ENCODE results near the gene UBA3.

The UBA3 gene

GRCh38 chr3:69066121-69066520, 14.0 kb downstream of the UBA3 start:
- TF ChIP-seq TAF1 (IDR thresholded peaks at IDR 0.05; ENCODE audit: borderline replicate concordance, insufficient read depth, low read length), result no peak
- TF ChIP-seq REST (IDR thresholded peaks at IDR 0.05; ENCODE audit: insufficient read depth in 1 of 2, low read depth in 2 of 2, low read length in 2 of 2), result no peak
- no peak for TF ChIP-seq POLR2AphosphoS5 (IDR thresholded peaks at IDR 0.05; ENCODE audit: low read depth, low read length)
- TF ChIP-seq FOXP2 (optimal IDR thresholded peaks at IDR 0.05; ENCODE audit: borderline replicate concordance, extremely low read depth, extremely low read length, insufficient read depth), result no peak
- no peak for TF ChIP-seq SIN3A (IDR thresholded peaks at IDR 0.05; ENCODE audit: borderline replicate concordance, insufficient read depth, low read length)

GRCh38 chr3:69065318-69065964, 14.7 kb downstream of the UBA3 start:
- TF ChIP-seq FOXP2 (optimal IDR thresholded peaks at IDR 0.05; ENCODE audit: borderline replicate concordance, extremely low read depth, extremely low read length, insufficient read depth), result no peak
- no peak for TF ChIP-seq SIN3A (IDR thresholded peaks at IDR 0.05; ENCODE audit: borderline replicate concordance, insufficient read depth, low read length)
- no peak for TF ChIP-seq REST (IDR thresholded peaks at IDR 0.05; ENCODE audit: insufficient read depth in 1 of 2, low read depth in 2 of 2, low read length in 2 of 2)
- no peak for TF ChIP-seq TAF1 (IDR thresholded peaks at IDR 0.05; ENCODE audit: borderline replicate concordance, insufficient read depth, low read length)
- no peak for TF ChIP-seq POLR2AphosphoS5 (IDR thresholded peaks at IDR 0.05; ENCODE audit: low read depth, low read length)

GRCh38 chr3:69063636-69064035, 16.5 kb downstream of the UBA3 start:
- TF ChIP-seq FOXP2 (optimal IDR thresholded peaks at IDR 0.05; ENCODE audit: borderline replicate concordance, extremely low read depth, extremely low read length, insufficient read depth) (no peak), TAF1 (IDR thresholded peaks at IDR 0.05; ENCODE audit: borderline replicate concordance, insufficient read depth, low read length) (no peak), POLR2AphosphoS5 (IDR thresholded peaks at IDR 0.05; ENCODE audit: low read depth, low read length) (no peak), SIN3A (IDR thresholded peaks at IDR 0.05; ENCODE audit: borderline replicate concordance, insufficient read depth, low read length) (no peak), REST (IDR thresholded peaks at IDR 0.05; ENCODE audit: insufficient read depth in 1 of 2, low read depth in 2 of 2, low read length in 2 of 2) (no peak)

GRCh38 chr3:69059688-69060087, 20.5 kb downstream of the UBA3 start:
- no peak for TF ChIP-seq POLR2AphosphoS5 (IDR thresholded peaks at IDR 0.05; ENCODE audit: low read depth, low read length)
- no peak for TF ChIP-seq FOXP2 (optimal IDR thresholded peaks at IDR 0.05; ENCODE audit: borderline replicate concordance, extremely low read depth, extremely low read length, insufficient read depth)
- no peak for TF ChIP-seq TAF1 (IDR thresholded peaks at IDR 0.05; ENCODE audit: borderline replicate concordance, insufficient read depth, low read length)
- no peak for TF ChIP-seq SIN3A (IDR thresholded peaks at IDR 0.05; ENCODE audit: borderline replicate concordance, insufficient read depth, low read length)
- no peak for TF ChIP-seq REST (IDR thresholded peaks at IDR 0.05; ENCODE audit: insufficient read depth in 1 of 2, low read depth in 2 of 2, low read length in 2 of 2)

- no peak for TF ChIP-seq FOXP2 (optimal IDR thresholded peaks at IDR 0.05; ENCODE audit: borderline replicate concordance, extremely low read depth, extremely low read length, insufficient read depth)
- TF ChIP-seq TAF1 (IDR thresholded peaks at IDR 0.05; ENCODE audit: borderline replicate concordance, insufficient read depth, low read length), result no peak
- no peak for TF ChIP-seq SIN3A (IDR thresholded peaks at IDR 0.05; ENCODE audit: borderline replicate concordance, insufficient read depth, low read length)
- TF ChIP-seq REST (IDR thresholded peaks at IDR 0.05; ENCODE audit: insufficient read depth in 1 of 2, low read depth in 2 of 2, low read length in 2 of 2), result no peak
- no peak for TF ChIP-seq POLR2AphosphoS5 (IDR thresholded peaks at IDR 0.05; ENCODE audit: low read depth, low read length)
Measured at GRCh38 chr3:69058947-69059224, 21.3 kb downstream of the UBA3 start.
